ENCODE measurements around the gene QRICH2. TPM values are rescaled to one million over a fixed set of nuclear protein-coding genes. Genes with fewer than 3 reads are reported as not detected.
"Not testable (repeated sequence)": the region's sequence is repeated elsewhere in the genome, so short reads cannot be mapped to it uniquely, and the experiment has no call there.

The QRICH2 gene
- total RNA-seq, 4 donors from 2014 or later: 1.2 to 1.8 (median 1.6) TPM

DNA sequence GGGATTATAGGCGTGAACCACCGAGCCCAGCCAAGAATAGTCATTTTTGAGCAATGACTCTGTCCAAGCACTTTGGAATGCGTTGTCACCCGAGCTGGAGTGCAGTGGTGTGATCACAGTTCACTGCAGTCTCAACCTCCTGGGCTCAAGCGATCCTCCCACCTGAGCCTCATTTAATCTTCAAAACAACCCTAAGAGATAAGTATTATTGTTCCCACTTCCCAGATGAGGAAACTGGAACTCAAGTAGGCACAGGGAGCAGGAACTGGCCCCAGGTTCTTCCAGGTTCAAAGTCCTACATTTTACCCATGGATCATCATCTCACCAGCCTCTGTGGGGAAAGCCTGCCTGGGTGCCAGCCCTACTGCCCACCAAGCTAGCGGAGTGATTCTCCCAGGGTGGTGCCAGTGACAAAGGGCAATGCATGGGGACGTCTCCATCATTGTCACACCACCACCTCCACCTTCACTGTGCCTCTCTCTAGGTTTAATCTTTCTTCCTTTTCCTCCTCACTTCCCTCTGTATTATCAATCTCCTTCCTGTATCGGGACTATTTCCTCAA lies 56.5 kb downstream of the QRICH2 start:
- TF ChIP-seq, protein P1, sequence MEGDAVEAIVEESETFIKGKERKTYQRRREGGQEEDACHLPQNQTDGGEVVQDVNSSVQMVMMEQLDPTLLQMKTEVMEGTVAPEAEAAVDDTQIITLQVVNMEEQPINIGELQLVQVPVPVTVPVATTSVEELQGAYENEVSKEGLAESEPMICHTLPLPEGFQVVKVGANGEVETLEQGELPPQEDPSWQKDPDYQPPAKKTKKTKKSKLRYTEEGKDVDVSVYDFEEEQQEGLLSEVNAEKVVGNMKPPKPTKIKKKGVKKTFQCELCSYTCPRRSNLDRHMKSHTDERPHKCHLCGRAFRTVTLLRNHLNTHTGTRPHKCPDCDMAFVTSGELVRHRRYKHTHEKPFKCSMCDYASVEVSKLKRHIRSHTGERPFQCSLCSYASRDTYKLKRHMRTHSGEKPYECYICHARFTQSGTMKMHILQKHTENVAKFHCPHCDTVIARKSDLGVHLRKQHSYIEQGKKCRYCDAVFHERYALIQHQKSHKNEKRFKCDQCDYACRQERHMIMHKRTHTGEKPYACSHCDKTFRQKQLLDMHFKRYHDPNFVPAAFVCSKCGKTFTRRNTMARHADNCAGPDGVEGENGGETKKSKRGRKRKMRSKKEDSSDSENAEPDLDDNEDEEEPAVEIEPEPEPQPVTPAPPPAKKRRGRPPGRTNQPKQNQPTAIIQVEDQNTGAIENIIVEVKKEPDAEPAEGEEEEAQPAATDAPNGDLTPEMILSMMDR (IDR thresholded peaks at IDR 0.05): no peak
- DNase-seq (ENCODE audit: low spot score): peak; percentile 19
- ATAC-seq (ENCODE audit: low FRiP score): no peak

DNA sequence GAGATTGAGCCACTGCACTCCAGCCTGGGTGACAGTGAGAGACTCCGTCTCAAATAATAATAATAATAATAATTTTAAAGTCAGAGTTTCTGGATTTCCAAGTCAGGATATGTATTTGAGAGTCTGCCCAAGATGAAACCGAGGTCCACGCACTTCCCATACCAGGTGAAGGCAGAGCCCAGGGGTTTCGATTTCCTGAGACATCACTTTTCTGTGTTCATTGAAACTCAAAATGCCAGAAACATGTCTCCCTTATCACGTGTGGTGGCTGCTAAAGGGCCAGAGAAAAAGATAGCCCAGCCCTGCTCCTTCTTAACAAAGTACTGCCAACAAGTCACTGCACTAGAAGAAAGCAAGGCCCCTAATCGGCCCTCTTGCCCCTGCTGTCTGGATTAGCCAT lies 57.9 kb downstream of the QRICH2 start:
- TF ChIP-seq, protein P1 (IDR thresholded peaks at IDR 0.05): no peak
- no peak for ATAC-seq (ENCODE audit: low FRiP score)
- DNase-seq (ENCODE audit: low spot score): peak; percentile 3

DNA sequence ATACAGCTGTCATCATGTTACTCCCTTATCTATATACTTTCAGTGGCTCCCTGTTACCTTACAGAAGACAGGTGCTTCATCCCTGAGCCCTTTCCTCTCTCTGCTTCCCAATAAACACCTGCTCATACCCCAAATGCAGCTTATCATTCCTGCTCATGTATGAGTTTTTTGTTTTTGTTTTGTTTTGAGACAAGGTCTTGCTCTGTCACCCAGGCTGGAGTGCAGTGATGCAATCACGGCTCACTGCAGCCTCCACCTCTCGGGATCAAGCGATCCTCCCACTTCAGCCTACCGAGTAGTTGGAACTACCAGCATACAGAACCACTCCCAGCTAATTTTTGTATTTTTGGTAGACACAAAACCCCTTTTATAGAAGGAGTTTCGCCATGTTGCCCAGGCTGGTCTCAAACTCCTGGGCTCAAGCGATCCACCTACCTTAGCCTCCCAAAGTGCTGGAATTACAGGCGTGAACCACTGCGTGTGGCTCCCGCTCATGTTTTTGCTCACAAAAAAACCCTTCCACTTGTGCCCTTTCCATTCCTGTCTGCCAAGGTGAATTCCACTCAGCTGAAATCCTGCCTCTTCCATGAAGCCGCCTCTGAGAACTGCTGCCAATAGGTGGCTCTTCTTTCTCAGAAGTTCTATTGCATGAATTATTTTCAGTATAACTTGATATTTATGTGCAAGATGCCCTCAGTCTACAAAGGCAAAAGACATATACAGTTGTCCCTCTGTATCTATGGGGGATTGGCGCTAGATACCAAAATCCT lies 59.9 kb downstream of the QRICH2 start:
- TF ChIP-seq, protein P1 (IDR thresholded peaks at IDR 0.05): no peak
- ATAC-seq (ENCODE audit: low FRiP score) (no peak), DNase-seq (ENCODE audit: low spot score) (no peak)

DNA sequence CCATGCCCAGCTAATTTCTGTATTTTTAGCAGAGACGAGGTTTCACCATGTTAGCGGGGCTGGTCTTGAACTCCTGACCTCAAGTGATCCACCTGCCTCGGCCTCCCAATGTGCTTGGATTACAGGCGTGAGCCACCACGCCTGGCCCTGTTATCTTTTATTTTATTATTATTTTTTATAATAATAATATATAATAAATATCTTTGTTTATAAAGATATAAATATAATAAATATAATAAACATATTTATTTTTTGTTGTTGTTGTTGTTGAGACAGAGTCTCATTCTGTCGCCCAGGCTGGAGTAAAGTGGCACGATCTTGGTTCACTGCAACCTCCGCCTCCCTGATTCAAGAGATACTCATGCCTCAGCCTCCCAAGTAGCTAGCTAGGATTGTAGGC lies 60.8 kb downstream of the QRICH2 start:
- ATAC-seq (ENCODE audit: low FRiP score): no peak
- TF ChIP-seq, protein P1 (IDR thresholded peaks at IDR 0.05): no peak
- DNase-seq (ENCODE audit: low spot score): no peak

DNA sequence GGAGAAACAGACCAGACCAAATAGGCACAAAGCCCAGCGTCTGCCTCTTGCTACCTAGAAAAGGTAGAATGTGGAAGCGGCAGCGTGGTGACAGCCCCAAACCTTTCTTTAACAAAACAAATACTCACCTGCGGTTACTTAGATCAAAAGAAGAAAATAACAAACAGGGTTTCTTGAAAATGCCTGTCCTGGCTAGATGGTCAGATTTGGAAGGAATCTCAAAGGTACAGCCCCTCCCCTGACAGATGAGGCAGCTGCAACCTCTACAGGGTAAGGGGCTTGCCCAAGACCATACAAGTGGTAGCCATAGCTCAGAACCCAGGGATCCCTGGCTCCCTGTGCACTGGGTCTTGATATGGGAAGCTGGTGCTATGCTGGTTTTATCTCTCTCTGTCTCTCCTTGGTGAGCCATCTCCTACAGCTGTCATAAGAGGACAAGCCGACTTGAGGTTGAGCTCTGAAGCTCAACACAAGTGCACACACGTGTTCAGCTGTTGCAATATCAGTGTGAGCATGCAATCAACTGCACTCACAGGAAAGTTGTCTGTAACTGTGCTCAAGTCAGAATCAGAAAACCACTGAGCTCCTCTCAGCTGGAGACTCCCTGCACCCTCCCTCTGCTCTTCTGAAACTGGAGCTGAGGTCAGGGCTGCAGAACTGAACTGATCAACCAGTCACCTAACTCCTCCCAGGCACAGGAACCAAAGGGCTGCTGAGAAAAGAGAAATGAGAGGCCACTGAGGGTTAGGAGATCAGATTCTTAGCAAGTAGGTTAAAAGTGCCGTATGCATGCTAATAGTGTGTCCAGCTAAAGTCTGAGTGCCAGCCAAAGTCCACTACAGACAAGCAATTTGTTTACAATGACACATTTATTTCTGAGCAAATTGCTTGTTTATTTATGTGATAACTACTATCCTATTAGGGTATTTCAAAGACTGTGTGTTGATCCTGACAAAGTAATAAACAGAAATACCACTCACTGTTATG lies 61.7 kb downstream of the QRICH2 start:
- TF ChIP-seq, protein P1 (IDR thresholded peaks at IDR 0.05): no peak
- ATAC-seq (ENCODE audit: low FRiP score): no peak
- no peak for DNase-seq (ENCODE audit: low spot score)

DNA sequence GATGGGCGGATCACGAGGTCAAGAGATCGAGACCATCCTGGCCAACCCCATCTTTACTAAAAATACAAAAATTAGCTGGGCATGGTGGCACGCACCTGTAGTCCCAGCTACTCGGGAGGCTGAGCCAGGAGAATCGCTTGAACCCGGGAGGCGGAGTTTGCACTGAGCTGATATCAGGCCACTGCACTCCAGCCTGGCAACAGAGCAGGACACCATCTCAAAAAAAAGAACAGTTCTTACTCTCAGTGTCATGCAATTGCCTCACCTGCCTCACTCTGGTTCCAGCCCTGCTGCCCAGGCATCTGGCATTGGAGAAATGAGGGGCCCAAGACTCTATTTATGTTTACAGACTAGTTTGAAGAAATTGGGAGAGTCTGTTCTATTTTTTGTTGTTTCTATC lies 63.4 kb downstream of the QRICH2 start:
- DNase-seq (ENCODE audit: low spot score); ATAC-seq (ENCODE audit: low FRiP score): not testable (repeated sequence)

Measured in omental fat pad (tissue), 4 donors.